Cardiac septum (tissue), 1 donor: Measurements from ENCODE around the gene SEC14L1. TPM values are rescaled to one million over a fixed set of nuclear protein-coding genes. Genes with fewer than 3 reads are reported as not detected.

ENCODE experiments used
- DNase-seq: peaks from one replicate; pipeline ENCODE4 v3.0.0-alpha.2; 2020; ENCODE audit warnings: low spot score
- intact Hi-C: fragments of 100-400 bp; cut with DNase I; formaldehyde crosslinking; loops from one replicate; pipeline ENCODE4 v1.14.0; 2022
- total RNA-seq: library from RNA; stranded (reverse); fragmentation: NEBNext Ultra II Directional; extraction: Animal tissue kit (Norgen Biotek cat#: 25700); gene quantifications from one replicate; pipeline ENCODE4 v1.2.1, GENCODE V29; 2021
- donor health status: DM: no; HTN: no; CAD: no.

The SEC14L1 gene
- total RNA-seq, 1 donor from 2014 or later: 44.2 TPM

DNA sequence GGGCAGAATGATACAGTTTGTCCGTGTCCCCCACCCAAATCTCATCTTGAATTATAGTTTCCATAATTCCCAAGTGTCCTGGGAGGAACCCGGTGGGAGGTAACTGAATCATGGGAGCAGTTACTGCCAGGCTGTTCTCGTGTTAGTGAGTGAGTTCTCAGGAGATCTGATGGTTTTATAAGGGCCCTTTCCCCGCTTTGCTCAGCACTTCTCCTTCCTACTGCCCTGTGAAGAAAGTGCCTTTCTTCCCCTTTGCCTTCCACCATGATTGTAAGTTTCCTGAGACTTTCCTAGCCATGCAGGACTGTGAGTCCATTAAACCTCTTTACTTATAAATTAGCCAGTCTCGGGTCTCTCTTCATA is 28.9 kb upstream of the SEC14L1 start:
- DNase-seq: no peak
- intact Hi-C loops: no loop called here

DNA sequence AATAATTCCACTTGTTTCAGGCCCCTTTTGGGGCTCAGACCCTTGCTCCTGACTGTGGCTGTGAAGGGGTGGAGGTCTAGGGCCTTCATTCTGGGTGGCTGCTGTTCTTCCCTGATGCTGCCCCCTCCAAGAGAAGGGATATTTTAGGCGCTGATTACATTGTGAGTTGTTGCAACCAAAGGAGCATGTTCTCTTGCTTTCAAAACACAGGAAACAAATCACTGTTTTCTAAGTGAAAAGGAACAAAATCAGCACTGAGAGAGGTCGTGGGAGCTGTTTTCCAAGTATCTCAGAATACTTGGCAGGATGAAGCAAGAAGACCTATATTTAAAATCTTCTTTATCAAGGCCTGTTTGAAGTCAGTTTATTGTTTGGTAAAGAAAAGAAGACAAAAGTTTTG is 25.3 kb upstream of the SEC14L1 start:
- DNase-seq: no peak
- intact Hi-C loops: no loop called here

DNA sequence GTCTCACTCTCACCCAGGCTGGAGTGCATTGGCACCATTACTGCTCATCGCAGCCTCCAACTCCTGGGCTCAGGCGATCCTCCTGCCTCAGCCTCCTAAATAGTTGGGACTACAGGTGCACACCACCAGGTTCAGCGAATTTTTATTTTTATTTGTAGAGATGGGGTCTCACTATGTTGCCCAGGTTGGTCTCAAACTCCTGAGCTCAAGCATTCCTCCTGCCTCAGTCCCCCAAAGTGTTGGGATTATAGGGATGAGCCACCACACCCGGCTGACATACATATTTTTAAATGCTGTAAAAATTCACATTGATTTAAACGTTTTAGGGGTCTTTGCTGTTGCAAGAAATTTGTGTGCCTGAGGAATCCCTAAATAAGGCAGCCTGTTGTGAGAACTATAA is 24.8 kb upstream of the SEC14L1 start:
- no peak for DNase-seq
- intact Hi-C loops: no loop called here

DNA sequence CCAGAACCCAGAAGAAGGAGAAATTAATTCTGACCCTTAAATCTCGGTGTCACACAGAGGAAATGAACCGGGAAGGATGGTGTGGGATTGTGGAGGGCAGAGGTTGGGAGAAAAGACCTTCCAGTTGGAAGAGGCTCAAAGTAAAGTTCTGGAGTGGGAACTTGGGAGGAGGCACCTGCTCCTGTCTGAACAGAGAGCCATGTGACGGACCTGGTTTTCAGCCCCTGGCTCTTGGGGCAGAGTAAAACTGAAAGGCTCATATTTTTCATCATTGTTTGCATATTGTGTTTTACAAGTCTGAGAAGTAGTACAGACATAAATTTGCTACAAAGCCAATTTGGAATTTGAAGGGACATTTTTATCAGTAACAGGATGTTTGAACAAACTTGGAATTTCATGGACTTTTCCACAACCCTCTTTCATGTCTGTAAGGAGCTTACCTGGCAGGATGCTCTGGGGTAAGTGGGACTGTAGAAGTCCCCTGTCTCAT is 24.4 kb upstream of the SEC14L1 start:
- no peak for DNase-seq
- intact Hi-C loops: no loop called here

DNA sequence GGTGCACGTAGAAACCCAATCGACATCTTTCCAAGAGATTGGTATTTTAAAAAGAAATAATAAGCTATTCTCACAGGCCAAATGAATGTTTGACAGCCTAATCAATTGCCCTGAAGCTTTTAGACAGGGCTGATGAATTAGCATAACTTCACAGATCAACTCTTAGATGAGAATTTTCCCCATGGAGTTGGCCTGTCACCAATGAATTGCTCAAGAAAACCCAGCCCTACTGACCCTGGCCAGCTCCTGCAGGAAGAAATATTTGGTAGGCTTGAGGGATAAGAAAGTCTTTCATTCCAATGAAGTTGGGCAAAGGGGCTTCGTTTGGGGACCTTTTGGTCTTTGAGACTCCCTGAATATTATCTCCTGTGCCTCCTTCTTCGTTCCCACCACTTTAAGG is 23.4 kb upstream of the SEC14L1 start:
- intact Hi-C loops: no loop called here
- DNase-seq: no peak

DNA sequence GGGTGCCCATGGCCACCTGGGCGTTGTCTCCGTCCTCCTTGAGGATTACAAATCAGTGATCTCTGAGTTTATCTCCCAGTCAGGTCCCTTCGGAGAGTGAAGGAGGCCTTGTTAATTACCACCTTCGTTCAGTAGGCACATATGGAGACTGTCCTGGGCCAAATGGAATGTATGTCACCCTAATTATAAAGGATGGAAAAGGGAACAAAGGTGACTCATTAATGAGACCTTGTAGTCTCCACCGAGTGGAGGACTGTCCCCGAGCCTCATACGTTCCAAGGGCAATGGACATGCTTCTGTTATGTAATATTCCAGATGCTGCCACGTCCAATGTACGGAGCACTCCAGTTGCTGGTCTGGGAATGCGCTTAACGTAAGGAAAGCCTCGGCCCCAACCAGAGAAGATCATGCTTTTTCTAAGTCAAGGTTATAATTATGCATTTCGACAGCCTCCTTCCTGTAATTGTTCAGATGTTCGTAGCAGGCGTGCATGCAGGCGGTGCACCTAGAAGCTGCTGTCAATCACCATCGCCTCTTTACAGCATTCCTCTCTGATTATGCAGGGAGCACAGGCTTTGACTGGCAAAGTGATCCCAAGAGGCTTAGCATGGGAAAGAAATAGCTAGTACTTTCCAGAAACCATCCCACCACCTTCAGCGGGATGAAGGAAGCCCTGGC is 22.4 kb upstream of the SEC14L1 start:
- DNase-seq: no peak
- intact Hi-C loops: no loop called here

DNA sequence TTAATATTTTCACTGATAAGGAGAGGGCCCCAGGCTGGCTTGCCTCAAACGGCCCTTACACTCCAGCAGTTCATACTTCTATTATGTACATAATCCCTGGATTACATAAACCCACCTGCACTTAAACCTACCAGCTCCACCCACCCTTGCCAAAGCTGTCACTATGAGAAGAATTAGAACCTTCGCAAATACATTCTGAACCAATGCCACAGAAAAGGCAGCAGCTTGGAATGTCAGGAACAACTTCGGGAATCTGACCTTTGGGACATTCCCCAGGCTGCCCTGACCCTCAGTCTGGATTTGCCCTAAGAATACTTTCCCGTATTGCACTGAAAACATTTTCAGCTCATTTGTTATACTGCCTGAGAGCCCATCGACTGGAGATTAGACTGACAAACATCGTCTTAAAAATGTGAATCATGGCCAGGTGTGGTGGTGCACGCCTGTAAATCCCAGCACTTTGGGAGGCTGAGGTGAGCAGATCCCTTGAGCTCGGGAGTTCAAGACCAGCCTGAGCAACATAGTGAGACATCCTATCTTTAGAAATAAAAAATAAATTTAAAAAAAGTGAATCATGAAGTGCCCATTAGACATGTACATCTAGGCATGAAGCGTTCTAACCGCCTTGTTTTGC is 21.0 kb upstream of the SEC14L1 start:
- no peak for DNase-seq
- intact Hi-C loops: no loop called here

DNA sequence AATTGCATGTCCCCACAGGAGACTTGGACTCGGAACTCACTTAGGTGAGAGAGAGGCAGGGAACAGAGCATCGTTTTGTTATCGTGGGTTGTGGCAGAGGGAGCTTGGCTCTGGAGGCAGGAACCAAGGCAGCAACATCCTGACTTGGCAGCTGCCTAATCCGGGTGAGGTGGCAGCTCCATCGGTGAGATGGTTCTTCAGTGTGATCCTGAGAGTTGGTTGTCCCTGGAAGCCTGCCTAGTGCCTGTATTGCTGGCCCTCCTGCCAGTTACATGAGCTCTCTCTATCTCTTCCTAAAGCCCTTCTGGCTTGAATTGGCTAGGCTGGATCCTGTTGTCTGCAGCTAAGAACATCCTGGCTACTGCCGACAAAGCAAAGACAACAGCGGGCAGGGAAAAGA is 19.9 kb upstream of the SEC14L1 start:
- intact Hi-C loops: no loop called here
- no peak for DNase-seq

DNA sequence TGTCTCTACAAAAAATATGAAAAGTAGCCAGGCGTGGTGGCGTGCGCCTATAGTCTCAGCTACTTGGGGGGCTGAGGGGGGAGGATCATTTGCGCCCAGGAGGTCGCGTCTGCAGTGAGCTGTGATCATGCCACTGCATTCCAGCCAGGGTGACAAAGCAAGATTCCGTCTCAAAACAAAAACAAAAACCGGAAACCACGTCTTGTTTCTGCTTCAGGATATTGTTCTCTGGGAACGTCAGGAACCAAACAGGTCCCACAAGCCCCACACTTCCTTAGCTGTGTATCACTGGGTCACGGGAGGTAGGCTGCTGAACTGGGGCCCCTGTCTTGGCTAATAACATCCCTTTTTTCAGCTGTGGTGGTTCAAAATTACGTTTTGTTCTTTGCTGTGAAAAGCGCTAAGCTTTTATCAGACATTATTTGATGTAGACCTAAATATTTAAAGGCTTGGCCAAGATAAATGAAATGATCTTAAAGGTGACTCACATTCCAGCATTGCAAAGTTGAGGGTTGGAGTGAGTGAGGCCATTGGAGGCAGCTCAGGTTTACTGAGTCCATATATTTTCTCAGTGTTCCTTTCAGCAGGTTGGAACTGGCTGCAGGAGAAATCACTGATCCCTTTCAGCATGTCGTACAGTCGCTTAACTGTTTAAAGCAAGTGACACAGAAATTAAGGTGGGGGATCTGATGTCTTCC is 16.4 kb upstream of the SEC14L1 start:
- intact Hi-C loops: no loop called here
- DNase-seq: no peak

DNA sequence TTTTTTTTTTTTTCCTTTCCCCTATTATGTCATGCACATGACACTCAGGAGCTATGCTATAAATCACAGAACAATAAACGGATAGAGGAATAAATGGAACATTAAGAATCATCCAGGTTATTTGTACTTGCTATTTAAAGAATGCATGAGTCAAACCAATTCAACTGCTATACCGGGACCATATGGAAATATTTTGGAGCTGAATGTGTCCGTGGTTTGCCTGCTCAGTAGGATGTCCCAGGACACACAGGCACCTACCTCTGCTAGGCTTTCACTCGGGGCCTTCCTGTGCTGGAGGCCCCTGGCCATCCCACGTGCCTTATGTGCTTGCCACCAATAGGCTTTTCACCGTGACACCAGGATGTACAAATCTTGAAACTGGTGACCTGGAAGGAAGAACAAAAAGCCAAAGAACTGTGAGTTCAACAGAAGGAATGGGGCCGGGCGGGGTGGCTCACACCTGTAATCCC is 15.3 kb upstream of the SEC14L1 start:
- DNase-seq: no peak
- intact Hi-C loops: no loop called here

DNA sequence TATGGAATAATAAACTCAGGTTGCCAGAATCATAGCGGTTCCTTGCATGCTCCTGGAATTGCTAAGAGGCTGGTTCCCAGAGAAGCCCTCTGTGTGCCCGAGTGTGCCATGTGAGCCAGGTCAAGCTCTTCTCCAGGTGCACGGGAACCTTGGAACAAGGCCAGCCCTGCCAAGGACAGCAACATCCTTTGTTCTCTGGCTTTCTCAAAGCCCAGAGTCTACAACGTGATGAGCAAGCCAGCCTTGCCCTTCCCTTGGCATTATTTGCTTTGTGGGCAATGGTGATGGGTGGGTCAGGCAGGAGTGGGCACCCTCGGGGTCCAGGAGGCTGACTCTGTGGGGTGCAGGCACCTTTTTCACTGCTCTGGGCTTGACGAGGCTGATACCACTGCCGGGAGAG is 14.2 kb upstream of the SEC14L1 start:
- no peak for DNase-seq
- intact Hi-C loops: no loop called here

DNA sequence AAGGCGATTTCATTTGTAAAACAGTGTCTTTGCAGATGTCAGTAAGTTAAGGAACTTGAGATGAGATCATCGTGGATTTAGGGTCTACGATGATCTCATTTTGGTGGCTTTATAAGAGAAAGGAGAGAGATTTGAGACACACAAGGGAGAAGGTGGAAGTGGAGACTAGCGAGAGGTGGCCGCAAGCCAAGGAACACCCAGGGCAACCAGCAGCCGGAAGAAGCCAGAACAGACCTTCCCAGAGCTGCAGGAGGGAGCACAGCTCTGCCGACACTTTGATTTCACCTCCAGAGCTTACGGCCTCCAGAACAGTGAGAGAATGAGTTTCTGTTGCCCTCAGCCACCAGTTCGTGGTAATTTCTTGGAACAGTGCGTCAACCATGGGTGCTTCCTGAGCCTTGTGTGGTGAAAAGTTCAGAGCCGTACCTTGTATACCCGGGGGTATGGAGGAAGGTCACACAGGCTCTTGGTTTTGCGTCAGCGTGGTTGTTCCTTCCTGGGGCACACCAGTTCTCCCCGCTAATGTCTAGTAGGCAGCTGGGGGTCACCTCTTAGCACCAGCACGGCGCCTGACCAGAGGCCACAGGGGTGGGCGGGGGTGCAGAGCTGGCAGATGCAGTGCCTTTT is 12.9 kb upstream of the SEC14L1 start:
- intact Hi-C loops: no loop called here
- DNase-seq: peak; percentile 88

DNA sequence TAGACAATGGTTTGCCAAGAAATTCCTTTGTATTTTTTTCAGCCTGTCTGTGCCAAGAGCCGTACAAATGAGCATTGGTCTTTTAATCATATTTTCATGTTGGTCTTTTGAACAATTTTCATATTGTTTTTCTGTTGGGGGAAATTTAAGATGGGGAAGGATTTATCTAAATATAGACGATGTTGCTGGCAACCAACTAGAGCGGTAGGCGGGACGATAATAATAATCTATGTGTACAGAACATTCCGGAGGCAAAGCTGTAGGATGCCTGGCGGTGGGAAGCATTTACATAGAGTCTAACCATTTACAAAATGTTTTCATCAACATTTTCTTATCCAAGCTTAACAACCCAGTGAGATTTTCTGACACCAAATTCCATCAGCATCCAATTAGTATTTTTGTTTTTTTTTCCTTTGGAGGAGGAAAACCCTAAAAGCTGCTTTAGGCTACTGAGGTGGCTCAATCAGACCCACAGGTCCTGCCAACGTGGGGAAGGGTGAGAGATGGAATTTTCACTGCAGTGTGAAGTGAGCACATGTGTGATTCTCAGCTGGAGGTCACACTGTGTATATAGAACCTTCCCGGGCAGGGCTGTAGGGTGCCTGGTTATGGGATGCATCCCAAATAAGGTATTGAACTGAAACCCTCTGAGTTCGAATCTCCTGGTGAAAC is 11.7 kb upstream of the SEC14L1 start:
- intact Hi-C loops: no loop called here
- DNase-seq: no peak

DNA sequence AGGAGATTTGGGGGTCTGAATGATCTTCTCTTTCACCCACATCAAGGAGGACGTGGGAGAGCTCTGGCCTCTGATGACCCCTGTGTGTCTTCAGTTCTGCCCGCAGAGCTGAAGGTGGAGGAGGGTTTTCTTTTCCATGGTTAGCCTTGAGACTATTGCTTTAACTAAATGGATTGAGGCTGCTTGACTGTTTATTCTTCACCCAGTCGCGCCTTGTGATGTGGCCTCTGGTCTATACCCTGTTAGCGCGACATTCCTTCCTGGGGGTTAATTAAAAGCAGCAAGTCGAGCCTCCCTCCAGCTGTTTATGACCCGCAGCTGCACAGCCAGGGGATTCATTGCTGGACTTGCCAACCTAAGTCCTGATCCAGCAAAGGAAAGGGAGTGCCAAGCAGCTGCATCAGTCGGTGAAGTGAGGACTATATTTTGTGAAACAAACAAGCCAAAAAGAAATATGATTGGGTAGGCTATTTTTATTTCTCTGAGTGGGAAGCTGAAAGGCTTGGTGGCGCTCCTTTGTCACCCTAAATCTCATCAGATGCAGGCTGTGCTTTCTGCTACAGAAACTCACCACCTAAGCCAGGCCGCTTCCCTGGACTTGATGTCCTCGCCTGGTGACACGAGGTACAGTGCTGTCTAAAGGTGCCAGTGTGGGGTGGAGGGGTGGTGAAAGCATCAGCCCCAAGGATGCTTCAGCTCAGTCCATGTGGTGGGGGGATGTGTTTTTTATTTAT is 11.0 kb upstream of the SEC14L1 start:
- DNase-seq: no peak
- intact Hi-C loops: no loop called here

DNA sequence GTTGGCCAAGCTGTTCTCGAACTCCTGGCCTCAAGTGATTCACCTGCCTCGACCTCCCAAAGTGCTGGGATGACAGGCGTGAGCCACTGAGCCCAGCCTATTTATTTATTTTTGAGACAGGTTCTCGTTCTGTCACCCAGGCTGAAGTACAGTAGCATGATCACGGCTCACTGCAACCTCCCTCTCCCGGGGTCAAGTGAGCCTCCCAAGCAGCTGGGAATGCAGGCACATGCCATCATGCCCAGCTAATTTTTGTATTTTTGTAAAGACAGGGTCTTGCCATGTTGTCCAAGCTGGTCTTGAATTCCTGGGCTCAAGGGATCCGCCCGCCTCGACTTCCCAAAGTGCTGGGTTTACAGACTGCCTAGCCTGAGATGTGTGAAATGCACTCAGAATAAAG is 10.2 kb upstream of the SEC14L1 start:
- intact Hi-C loops: no loop called here

DNA sequence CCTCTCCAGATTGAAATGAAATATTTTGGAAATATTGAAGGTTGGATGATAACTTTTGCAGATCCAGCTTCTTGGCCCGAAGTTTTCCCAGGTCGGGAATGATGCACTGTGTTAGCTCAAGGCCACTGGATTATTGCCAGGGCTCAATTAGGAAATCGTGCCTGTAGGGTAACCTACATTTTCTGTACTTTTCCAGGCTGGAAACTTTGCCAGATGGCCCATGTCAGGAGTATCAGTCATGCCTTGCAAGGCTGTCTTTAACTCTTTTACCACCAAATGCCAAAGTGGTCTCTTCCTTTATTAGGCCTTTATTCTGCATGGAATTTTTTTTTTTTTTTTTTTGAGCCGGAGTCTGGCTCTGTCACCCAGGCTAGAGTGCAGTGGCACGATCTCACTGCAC is 8.9 kb upstream of the SEC14L1 start:
- DNase-seq: no peak
- intact Hi-C loops: no loop called here

More for the DNA sequence above, 10.2 kb upstream of the SEC14L1 start:
- no peak for DNase-seq

DNA sequence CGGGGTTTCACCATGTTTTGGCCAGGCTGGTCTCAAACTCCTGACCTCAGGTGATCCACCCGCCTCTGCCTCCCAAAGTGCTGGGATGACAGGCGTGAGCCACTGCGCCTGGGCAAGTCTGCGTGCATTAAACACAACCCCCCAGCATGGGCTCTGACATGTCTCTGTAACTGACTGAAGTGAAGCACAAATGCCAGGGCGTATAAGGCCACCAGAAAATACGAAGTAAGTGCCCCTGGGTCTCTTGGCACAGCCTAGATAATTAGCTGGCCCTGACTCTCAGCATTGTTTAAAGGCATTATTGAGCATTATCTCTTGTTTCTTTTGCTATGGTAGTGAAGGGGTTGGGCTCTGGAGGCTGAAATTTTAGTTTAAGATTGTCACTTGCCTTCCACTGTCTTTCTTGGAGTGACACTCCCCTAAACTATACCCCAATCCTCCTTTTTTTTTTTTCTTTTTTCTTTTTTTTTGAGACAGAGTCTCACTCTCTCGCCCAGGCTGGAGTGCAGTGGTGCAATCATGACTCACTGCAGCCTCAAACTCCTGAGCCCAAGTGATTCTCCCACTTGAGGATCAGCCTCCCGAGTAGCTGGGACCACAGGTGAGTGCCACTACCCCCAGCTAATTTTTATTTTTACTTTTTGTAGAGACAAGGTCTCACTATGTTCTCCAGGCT is 8.2 kb upstream of the SEC14L1 start:
- intact Hi-C loops: no loop called here

DNA sequence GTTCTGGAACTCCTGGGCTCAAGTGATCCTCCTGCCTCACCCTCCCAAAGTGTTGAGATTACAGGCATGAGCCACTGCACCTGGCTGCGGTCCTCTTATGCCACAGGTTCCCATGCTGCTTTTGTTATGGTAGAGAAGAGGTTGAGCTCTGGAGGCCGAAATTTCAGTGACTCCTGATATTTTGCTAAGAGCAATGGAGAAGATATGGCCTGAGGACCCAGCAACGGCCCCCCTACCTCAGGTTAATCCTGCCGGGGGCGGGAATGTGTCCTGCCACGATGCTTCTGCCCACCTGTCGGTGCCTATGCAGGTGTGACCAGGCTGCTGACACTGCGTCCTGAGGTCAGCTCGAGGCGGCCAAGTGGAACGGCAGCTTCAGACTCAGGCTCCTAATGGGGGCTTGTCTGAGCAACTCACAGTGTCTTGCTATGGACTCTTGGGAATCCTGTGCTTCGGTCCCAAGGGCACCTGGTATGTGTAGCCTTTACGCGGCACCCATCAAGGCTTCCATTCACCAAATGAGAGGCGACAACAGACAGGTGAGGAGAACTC is 7.6 kb upstream of the SEC14L1 start:
- no peak for DNase-seq
- intact Hi-C loops: no loop called here

More for the DNA sequence above, 8.2 kb upstream of the SEC14L1 start:
- no peak for DNase-seq

DNA sequence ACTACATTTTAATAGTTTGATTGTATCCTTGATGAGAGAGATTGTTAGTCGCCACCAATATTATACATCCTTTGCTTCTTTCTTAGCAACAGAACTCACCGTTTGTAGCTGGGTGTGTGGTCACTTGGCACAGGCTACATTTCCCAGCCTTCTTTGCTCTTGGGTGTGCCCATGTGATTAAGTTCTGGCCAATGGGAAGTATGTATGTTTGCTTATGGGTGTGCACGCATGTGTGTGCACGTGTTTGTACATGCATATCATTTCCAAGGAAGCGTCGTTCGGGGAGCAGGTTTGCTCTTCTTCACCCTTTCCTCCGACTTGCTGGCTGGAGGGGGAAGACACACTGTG is 4.4 kb upstream of the SEC14L1 start:
- no peak for DNase-seq
- intact Hi-C loops: no loop called here
